Measurements from ENCODE around the gene PTH2. TPM values are rescaled to one million over a fixed set of nuclear protein-coding genes. Genes with fewer than 3 reads are reported as not detected.

PTH2 gene
- total RNA-seq, 1 experiment from 2014 or later, result 0.96 TPM

DNA sequence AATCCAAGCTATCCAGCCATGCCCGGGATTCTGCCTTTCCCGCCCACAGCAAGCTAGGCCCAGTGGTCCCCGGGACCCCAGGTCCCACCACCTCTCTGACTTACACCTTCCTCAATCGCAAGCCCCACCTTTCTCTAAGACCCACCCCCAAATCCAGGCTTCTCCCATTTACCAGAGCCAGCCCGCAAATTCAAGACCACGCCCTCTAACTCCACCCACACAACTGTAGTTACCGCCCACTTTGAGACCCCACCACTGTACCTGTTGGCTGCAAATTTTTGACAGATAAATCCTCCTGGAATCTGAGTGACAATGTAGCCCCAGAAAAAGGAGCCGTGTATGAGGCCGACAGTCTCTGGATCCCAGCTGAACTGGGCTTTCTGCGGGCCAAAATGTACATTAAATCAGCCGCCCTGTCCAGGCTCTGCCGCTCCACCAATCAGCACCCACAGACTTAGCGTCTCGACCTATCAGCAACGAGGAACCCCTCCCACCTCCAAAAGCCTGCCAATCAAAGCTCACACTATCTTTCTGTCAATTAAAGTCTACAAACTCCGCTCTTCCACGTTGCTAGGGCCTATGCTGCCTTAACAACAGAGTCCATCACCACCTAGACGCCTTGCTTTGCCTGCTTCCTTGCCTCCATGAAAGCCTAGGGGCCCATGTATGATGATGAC lies 11.8 kb upstream of the PTH2 start:
- Mint-ChIP-seq H3K9me3 (peaks cover 4 to 8% of the 10 kb centered on the region in 2 experiments; a peak in 3 of 5 replicates), H3K27ac (peak overlapping the region in 1 of 3 experiments; percentile 69; a peak in 2 of 7 replicates), H3K4me1 (peaks cover 21 to 66% of the 10 kb centered on the region in 2 experiments), H3K4me3 (peak overlapping the region in 1 of 2 experiments; percentile 63; a peak in 3 of 5 replicates), H3K36me3 (ENCODE audit: insufficient read depth in 1 of 3, low read depth in 3 of 3) (peaks cover 3 to 15% (median 6%) of the 10 kb centered on the region in 3 experiments), H3K27me3 (ENCODE audit: low read depth) (peaks cover 86% of the 10 kb centered on the region)
- peaks cover 6% of the 10 kb centered on the region for H3K23me2 ChIP-seq (ENCODE audit: insufficient read length, low read depth, low read length, poor library complexity, severe bottlenecking)
- no peak for DNase-seq
- H4K5ac ChIP-seq (ENCODE audit: insufficient read length, low read depth, low read length), result no peak overlapping the region
- H4K91ac ChIP-seq (ENCODE audit: insufficient read length, low read depth, low read length), result no peak overlapping the region
- H3K4me2 ChIP-seq (ENCODE audit: insufficient read depth, insufficient read length, low read length), result no peak overlapping the region
- no peaks in the 10 kb centered on the region for H3K79me2 ChIP-seq (ENCODE audit: insufficient read depth, low read length)
- no peak overlapping the region for H2BK5ac ChIP-seq (ENCODE audit: insufficient read length, low read length)
- H2AK5ac ChIP-seq (ENCODE audit: insufficient read length, low read length), result no peak overlapping the region
- H3K79me1 ChIP-seq (ENCODE audit: insufficient read depth, low read depth, low read length, poor library complexity, severe bottlenecking), result no peaks in the 10 kb centered on the region
- no peak overlapping the region for H3K4ac ChIP-seq (ENCODE audit: low read depth, low read length)
- no peaks in the 10 kb centered on the region for H3K4me1 ChIP-seq (ENCODE audit: insufficient read depth, low read length)
- H3K18ac ChIP-seq (ENCODE audit: insufficient read length, low read depth, low read length), result no peak overlapping the region
- no peak overlapping the region for H3K27ac ChIP-seq (ENCODE audit: insufficient read length, low read depth, low read length)
- H3K9ac ChIP-seq (ENCODE audit: extremely low read depth, insufficient read length, low read length), result no peak overlapping the region
- no peak overlapping the region for H4K8ac ChIP-seq (replicated peaks; ENCODE audit: insufficient read length, low read depth, low read length)
- peaks cover 28% of the 10 kb centered on the region; the same call in 1 of the 2 replicates for H3K27me3 ChIP-seq (ENCODE audit: insufficient read depth, low read length)
- TF ChIP-seq, protein P1, sequence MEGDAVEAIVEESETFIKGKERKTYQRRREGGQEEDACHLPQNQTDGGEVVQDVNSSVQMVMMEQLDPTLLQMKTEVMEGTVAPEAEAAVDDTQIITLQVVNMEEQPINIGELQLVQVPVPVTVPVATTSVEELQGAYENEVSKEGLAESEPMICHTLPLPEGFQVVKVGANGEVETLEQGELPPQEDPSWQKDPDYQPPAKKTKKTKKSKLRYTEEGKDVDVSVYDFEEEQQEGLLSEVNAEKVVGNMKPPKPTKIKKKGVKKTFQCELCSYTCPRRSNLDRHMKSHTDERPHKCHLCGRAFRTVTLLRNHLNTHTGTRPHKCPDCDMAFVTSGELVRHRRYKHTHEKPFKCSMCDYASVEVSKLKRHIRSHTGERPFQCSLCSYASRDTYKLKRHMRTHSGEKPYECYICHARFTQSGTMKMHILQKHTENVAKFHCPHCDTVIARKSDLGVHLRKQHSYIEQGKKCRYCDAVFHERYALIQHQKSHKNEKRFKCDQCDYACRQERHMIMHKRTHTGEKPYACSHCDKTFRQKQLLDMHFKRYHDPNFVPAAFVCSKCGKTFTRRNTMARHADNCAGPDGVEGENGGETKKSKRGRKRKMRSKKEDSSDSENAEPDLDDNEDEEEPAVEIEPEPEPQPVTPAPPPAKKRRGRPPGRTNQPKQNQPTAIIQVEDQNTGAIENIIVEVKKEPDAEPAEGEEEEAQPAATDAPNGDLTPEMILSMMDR (conservative IDR thresholded peaks at IDR 0.05), result no peak
- no peak overlapping the region for H3K23ac ChIP-seq (ENCODE audit: insufficient read length, low read depth, low read length)
- no peaks in the 10 kb centered on the region for H4K20me1 ChIP-seq (ENCODE audit: control insufficient read depth, insufficient read depth, insufficient read length)
- no peak overlapping the region for H2BK20ac ChIP-seq (ENCODE audit: low read depth, low read length, poor library complexity, severe bottlenecking)
- no CpG with 5 or more reads among the region's 18 CpGs for WGBS (ENCODE audit: extremely low coverage, insufficient read length, low lambda C conversion rate)
- no peak overlapping the region for H2BK120ac ChIP-seq (ENCODE audit: low read depth, low read length, poor library complexity, severe bottlenecking)
- no peak overlapping the region for H2AFZ ChIP-seq (ENCODE audit: low read length)
- no peak overlapping the region for H3K14ac ChIP-seq (ENCODE audit: insufficient read depth, low read length)
- no peak overlapping the region for H3K56ac ChIP-seq (ENCODE audit: insufficient read length, low read depth, low read length)
- H2BK12ac ChIP-seq (ENCODE audit: insufficient read length, low read depth, low read length), result no peak overlapping the region
- H3K9me3 ChIP-seq (ENCODE audit: control insufficient read depth, low read depth, low read length), result no peaks in the 10 kb centered on the region
- H3T11ph ChIP-seq (ENCODE audit: low read length), result no peak overlapping the region
- H2BK15ac ChIP-seq (ENCODE audit: low read depth, low read length), result no peak overlapping the region
